HL-60 (cell line): ENCODE data around the gene GOLGA6L6.
"Not testable (repeated sequence)": the region's sequence is repeated elsewhere in the genome, so short reads cannot be mapped to it uniquely, and the experiment has no call there.

ENCODE experiments used
- CTCF ChIP-seq: IDR thresholded peaks from one replicate; pipeline ENCODE4 v1.5.1; 2011; ENCODE audit warnings: low read length, control low read depth, inconsistent platforms; ENCODE audit not compliant: insufficient read depth
- POLR2AphosphoS5 ChIP-seq: IDR thresholded peaks from 2 replicates; pipeline ENCODE4 v1.6.1; 2012; ENCODE audit warnings: low read depth
- TF ChIP-seq, protein P1 (sequence below): IDR thresholded peaks from 2 replicates; pipeline ENCODE4 v1.6.1; 2012; ENCODE audit warnings: low read depth; ENCODE audit not compliant: insufficient replicate concordance

- not testable (repeated sequence) for TF ChIP-seq POLR2AphosphoS5, CTCF
- TF ChIP-seq, protein P1, sequence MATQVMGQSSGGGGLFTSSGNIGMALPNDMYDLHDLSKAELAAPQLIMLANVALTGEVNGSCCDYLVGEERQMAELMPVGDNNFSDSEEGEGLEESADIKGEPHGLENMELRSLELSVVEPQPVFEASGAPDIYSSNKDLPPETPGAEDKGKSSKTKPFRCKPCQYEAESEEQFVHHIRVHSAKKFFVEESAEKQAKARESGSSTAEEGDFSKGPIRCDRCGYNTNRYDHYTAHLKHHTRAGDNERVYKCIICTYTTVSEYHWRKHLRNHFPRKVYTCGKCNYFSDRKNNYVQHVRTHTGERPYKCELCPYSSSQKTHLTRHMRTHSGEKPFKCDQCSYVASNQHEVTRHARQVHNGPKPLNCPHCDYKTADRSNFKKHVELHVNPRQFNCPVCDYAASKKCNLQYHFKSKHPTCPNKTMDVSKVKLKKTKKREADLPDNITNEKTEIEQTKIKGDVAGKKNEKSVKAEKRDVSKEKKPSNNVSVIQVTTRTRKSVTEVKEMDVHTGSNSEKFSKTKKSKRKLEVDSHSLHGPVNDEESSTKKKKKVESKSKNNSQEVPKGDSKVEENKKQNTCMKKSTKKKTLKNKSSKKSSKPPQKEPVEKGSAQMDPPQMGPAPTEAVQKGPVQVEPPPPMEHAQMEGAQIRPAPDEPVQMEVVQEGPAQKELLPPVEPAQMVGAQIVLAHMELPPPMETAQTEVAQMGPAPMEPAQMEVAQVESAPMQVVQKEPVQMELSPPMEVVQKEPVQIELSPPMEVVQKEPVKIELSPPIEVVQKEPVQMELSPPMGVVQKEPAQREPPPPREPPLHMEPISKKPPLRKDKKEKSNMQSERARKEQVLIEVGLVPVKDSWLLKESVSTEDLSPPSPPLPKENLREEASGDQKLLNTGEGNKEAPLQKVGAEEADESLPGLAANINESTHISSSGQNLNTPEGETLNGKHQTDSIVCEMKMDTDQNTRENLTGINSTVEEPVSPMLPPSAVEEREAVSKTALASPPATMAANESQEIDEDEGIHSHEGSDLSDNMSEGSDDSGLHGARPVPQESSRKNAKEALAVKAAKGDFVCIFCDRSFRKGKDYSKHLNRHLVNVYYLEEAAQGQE: not testable (repeated sequence)
Measured at GRCh38 chr15:20590069-20590468, 48.5 kb upstream of the GOLGA6L6 start.
